22Rv1 (cell line): ENCODE measurements around the gene UBLCP1.

ENCODE experiments used
- H3K27ac ChIP-seq: fragments of 450-650 bp; 2 replicates; pipeline ENCODE4 v1.5.1; 2017
- CTCF ChIP-seq: fragments of 450-650 bp; IDR thresholded peaks from 2 replicates; pipeline ENCODE4 v1.5.1; 2017; ENCODE audit warnings: mild to moderate bottlenecking
- ZFX ChIP-seq: fragments of 450-650 bp; IDR thresholded peaks from 2 replicates; pipeline ENCODE4 v1.6.1; 2017; ENCODE audit warnings: antibody characterized with exemption, borderline replicate concordance

The UBLCP1 gene

DNA sequence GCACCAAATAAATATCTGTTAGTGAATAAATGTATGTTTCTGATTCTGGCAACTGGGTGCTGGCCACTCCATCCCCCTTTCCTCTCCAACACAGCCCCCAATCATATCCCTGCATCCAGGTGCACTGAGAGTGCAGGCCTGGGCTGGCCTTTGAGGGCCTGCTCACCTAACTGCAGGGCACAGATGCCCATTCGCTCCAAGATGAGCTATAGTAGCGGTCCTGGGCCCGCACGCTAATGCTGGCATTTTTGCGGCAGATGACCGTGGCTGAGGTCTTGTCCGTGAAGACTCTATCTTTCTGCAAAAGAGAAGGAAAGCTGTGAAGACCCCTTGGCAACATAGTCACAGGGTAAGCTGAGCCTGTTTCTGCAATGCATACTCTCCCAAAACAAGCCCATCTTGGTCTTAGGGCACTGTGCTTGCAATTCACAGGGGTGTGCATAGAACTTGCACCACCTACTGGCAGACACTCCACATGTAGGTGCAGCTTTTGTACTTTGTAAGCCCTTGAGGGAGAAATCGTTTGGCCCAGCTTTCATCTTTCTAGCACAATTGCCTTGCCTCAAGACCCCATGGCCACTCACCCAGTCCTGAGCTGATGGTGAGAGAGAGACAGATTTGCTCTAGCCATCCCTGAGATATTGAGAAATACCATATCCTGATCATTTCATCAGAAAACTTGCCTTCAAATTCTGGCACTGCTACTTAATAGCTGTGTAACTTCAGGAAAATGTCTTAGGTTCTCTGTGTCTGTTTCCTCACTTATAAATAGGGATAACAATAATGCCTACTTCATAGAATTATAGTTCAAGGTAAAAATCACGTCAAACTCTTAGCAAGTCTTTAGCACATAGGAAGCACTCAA lies 53.7 kb downstream of the UBLCP1 start:
- TF ChIP-seq ZFX (no peak), CTCF (peak; percentile 70)

GRCh38 chr5:159317849-159318248 lies 54.8 kb downstream of the UBLCP1 start:
- no peak overlapping the region for H3K27ac ChIP-seq
- TF ChIP-seq CTCF (no peak), ZFX (no peak)

More for the DNA sequence above, 53.7 kb downstream of the UBLCP1 start:
- no peak overlapping the region for H3K27ac ChIP-seq

GRCh38 chr5:159318448-159318847 lies 55.4 kb downstream of the UBLCP1 start:
- TF ChIP-seq ZFX (no peak), CTCF (no peak)

DNA sequence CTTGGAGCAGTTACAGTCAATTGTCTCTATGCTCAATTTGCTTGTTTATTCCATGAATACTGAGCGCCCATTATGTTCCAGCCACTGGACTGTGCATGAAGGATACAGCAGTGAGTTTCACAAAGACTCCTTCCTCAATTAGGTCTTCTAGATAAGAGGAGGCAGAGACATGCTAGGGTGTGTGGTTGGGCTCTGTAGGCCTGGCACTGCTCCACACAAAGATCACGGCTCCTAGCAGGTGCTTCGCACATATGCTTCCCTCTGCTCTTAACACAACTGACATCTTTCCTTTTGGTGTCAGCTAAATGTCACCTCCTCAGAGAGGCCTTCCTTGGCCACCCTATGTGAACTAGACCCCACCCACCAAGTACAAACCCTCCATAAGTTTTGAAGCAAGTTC lies 56.3 kb downstream of the UBLCP1 start:
- H3K27ac ChIP-seq = no peak overlapping the region
- TF ChIP-seq CTCF (no peak), ZFX (no peak)

More at GRCh38 chr5:159318448-159318847, 55.4 kb downstream of the UBLCP1 start:
- no peak overlapping the region for H3K27ac ChIP-seq

DNA sequence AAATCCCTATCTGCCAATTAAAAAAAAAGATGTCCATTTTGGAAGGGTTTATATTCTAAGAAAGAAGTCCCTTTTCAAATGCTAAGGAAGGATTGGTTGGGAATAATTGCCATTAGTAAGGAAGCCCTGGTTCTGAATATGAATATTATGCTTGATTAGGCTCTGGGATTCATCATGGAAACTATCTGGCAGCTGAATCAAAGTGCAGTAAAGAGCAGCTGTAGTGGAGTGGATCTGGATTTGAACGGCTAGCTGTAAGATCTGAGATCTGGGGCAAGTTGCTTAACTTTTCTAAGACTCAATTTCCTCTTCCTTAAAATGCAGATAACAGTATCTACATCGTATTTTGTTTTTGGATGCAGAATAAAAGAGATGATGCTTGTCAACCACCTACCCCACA lies 56.7 kb downstream of the UBLCP1 start:
- TF ChIP-seq ZFX = no peak
- no peak for TF ChIP-seq CTCF
- H3K27ac ChIP-seq = no peak overlapping the region

GRCh38 chr5:159322180-159322579 lies 59.1 kb downstream of the UBLCP1 start:
- no peak overlapping the region for H3K27ac ChIP-seq
- TF ChIP-seq CTCF (no peak), ZFX (no peak)

DNA sequence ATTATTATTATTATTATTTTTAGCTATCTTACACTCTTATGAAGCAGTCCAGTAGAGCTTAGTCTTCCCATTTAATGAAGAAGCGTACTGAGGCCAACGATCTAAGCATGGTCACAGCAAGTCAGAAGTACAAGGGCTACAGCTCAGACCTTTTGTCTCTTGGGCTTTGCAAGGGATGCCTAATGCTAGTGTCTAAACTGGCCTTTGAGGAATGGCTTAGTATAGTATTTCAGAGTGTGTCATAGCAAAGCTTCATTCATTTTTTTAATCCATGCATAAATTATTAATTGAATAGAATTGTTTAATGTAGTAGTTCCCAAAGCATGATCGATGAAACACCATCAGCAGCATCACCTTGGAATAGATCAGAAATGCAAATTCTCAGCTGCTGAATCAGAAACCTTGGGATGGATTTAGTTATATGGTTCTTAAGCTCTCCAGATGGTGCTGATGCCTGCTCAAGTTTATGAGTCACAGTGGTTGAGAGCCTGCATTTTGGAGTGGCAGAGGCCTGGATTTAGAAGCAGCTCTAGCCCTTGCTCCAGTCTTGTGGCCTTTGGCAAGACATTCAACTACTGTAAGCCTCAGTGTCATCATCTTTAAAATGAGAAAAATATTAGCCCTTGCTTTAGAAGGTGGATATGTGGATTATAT lies 61.1 kb downstream of the UBLCP1 start:
- H3K27ac ChIP-seq = no peak overlapping the region
- TF ChIP-seq ZFX (no peak), CTCF (no peak)
